Measurements from ENCODE around the gene ARID1B. TPM values are rescaled to one million over a fixed set of nuclear protein-coding genes. Genes with fewer than 3 reads are reported as not detected.

Gene ARID1B
- total and polyA plus RNA-seq, 2 of the 4 experiments (the other 2 are of a cell fraction) = 14.5 to 20.1 TPM

- BruUV-seq (replicated peaks) = no TSS peak
- Histone ChIP-seq H3K9me3 (ENCODE audit: control insufficient read depth, insufficient read depth, low read length) (no peaks in the 10 kb centered on the region), H3K4me3 (ENCODE audit: insufficient read depth, low read depth, low read length) (no peak overlapping the region), H4K5ac (ENCODE audit: low read depth, low read length) (no peak overlapping the region), H3K23ac (ENCODE audit: low read depth, low read length) (no peak overlapping the region), H3K18ac (ENCODE audit: low read depth, low read length) (no peak overlapping the region), H3K4me1 (ENCODE audit: control insufficient read depth, insufficient read depth, low read length) (peaks cover under 1% of the 10 kb centered on the region; the same call in 1 of the 2 replicates), H2AK5ac (ENCODE audit: low read depth, low read length) (no peak overlapping the region), H3K9me1 (ENCODE audit: insufficient read depth, low read length) (no peaks in the 10 kb centered on the region; the same call in none of the 2 replicates), H3K36me3 (ENCODE audit: control insufficient read depth, insufficient read depth, low read length) (no peaks in the 10 kb centered on the region), H3K56ac (ENCODE audit: extremely low read depth, insufficient read depth, low read length) (no peak overlapping the region), H3K27ac (ENCODE audit: insufficient read depth, low read length) (no peak overlapping the region), H3K9ac (ENCODE audit: low read depth, low read length) (no peak overlapping the region), H2BK120ac (ENCODE audit: low read depth, low read length) (no peak overlapping the region), H3K14ac (replicated peaks; ENCODE audit: low read depth, low read length) (no peak overlapping the region), H4K20me1 (ENCODE audit: insufficient read depth, low read length) (peaks cover 15% of the 10 kb centered on the region), H4K91ac (ENCODE audit: insufficient read depth, low read depth, low read length) (no peak overlapping the region), H2BK15ac (ENCODE audit: low read depth, low read length) (no peak overlapping the region), H3K79me1 (ENCODE audit: low read depth in 1 of 2, low read length in 2 of 2) (peaks cover 29 to 61% of the 10 kb centered on the region in 2 experiments), H3K4me2 (ENCODE audit: low read depth, low read length) (no peak overlapping the region), H2BK20ac (ENCODE audit: low read depth, low read length) (no peak overlapping the region), H3K4ac (ENCODE audit: low read depth, low read length) (no peak overlapping the region), H2AK9ac (replicated peaks; ENCODE audit: low read depth, low read length, poor library complexity) (no peak overlapping the region), H4K8ac (ENCODE audit: low read depth in 2 of 2, low read length in 2 of 2) (no peak overlapping the region), H2AFZ (replicated peaks; ENCODE audit: low read length, poor library complexity) (no peak overlapping the region), H2BK5ac (ENCODE audit: low read depth, low read length, poor library complexity, severe bottlenecking) (no peak overlapping the region), H3K27me3 (ENCODE audit: control insufficient read depth, insufficient read depth, low read length) (no peaks in the 10 kb centered on the region)
- in situ Hi-C loops (cut with MboI; ENCODE audit: low sequenced_read_pairs) (no loop called here), intact Hi-C loops (cut with micrococcal nuclease) (loop anchor here (5.0 kb wide), 1 partner anchor 33 kb away; no protein-coding TSS in a partner anchor), dilution Hi-C loops (cut with HindIII; ENCODE audit: low sequenced_read_pairs, unreplicated experiment) (no loop called here)
- ATAC-seq (ENCODE audit: low read depth) = no peak
- ChIA-PET CTCF (no interaction called here), POLR2A (ENCODE audit: unreplicated experiment) (interaction anchor here (0.6 kb wide), 1 partner anchor 9 kb away, joined by 4 read pairs; no protein-coding TSS in a partner anchor)
- TF ChIP-seq ELK1 (IDR thresholded peaks at IDR 0.05; ENCODE audit: borderline replicate concordance, low read depth, low read length) = no peak
- no peak for TF ChIP-seq CTCF (conservative IDR thresholded peaks at IDR 0.05; ENCODE audit: low read depth, low read length)
- 100% methylated on average over 6 of the region's 6 CpGs; no CpG with 5 or more reads in 1 of the 2 experiments for WGBS, 2 experiments (ENCODE audit: extremely low coverage in 2 of 2, insufficient read length in 1 of 2)
- DNase-seq = no peak
These were observed 112.3 kb downstream of the ARID1B start for GRCh38 chr6:156889469-156889868.

Data from IMR-90 (cell line).